ENCODE measurements around the gene DYNLL1. TPM values are rescaled to one million over a fixed set of nuclear protein-coding genes. Genes with fewer than 3 reads are reported as not detected.

DYNLL1 gene
- total RNA-seq, 1 donor from 2014 or later: 355 TPM

- TF ChIP-seq, protein P1, sequence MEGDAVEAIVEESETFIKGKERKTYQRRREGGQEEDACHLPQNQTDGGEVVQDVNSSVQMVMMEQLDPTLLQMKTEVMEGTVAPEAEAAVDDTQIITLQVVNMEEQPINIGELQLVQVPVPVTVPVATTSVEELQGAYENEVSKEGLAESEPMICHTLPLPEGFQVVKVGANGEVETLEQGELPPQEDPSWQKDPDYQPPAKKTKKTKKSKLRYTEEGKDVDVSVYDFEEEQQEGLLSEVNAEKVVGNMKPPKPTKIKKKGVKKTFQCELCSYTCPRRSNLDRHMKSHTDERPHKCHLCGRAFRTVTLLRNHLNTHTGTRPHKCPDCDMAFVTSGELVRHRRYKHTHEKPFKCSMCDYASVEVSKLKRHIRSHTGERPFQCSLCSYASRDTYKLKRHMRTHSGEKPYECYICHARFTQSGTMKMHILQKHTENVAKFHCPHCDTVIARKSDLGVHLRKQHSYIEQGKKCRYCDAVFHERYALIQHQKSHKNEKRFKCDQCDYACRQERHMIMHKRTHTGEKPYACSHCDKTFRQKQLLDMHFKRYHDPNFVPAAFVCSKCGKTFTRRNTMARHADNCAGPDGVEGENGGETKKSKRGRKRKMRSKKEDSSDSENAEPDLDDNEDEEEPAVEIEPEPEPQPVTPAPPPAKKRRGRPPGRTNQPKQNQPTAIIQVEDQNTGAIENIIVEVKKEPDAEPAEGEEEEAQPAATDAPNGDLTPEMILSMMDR (IDR thresholded peaks at IDR 0.05): no peak
- TF ChIP-seq EZH2phosphoT487 (IDR thresholded peaks at IDR 0.05) (no peak), EZH2 (IDR thresholded peaks at IDR 0.05) (no peak)
- no peaks in the 10 kb centered on the region for H3K9me3 ChIP-seq (ENCODE audit: low read depth)
- H3K4me1 Mint-ChIP-seq: peaks cover 34% of the 10 kb centered on the region
- no peak for DNase-seq (ENCODE audit: low spot score)
- no peak overlapping the region for H3K27ac Mint-ChIP-seq
- peaks cover 4% of the 10 kb centered on the region for H3K4me1 ChIP-seq
- H3K4me2 ChIP-seq: no peak overlapping the region
- peaks cover 10% of the 10 kb centered on the region for H3K36me3 ChIP-seq
- no peak overlapping the region for H3K27ac ChIP-seq
- no peaks in the 10 kb centered on the region for H3K9me3 Mint-ChIP-seq
- no peaks in the 10 kb centered on the region for H3K27me3 ChIP-seq
- peaks cover 83% of the 10 kb centered on the region for H3K79me2 ChIP-seq (ENCODE audit: low read depth)
- peaks cover 5% of the 10 kb centered on the region for H3K27me3 Mint-ChIP-seq (ENCODE audit: insufficient read depth, low read depth)
- no peak overlapping the region for H2AFZ ChIP-seq (replicated peaks)
- H3K4me3 Mint-ChIP-seq: peak overlapping the region; percentile 91
- H3K36me3 Mint-ChIP-seq: peaks cover 25% of the 10 kb centered on the region
- H3K9ac ChIP-seq: no peak overlapping the region
- H3F3A ChIP-seq (ENCODE audit: low read depth): peaks cover 45% of the 10 kb centered on the region
- no peak overlapping the region for H3K4me3 ChIP-seq
- H4K20me1 ChIP-seq (ENCODE audit: low read depth): peaks cover 63% of the 10 kb centered on the region
These were observed 28.5 kb upstream of the DYNLL1 start for GRCh38 chr12:120467439-120467838.

- peak; percentile 67 for DNase-seq (ENCODE audit: low spot score)
- peaks cover 20% of the 10 kb centered on the region for H3K36me3 Mint-ChIP-seq
- peaks cover 5% of the 10 kb centered on the region for H3K27me3 Mint-ChIP-seq (ENCODE audit: insufficient read depth, low read depth)
- peak overlapping the region; percentile 74 for H3K27ac Mint-ChIP-seq
- peaks cover 78% of the 10 kb centered on the region for H3K79me2 ChIP-seq (ENCODE audit: low read depth)
- H3F3A ChIP-seq (ENCODE audit: low read depth): peaks cover 36% of the 10 kb centered on the region
- H3K4me2 ChIP-seq: peak overlapping the region; percentile 89
- H4K20me1 ChIP-seq (ENCODE audit: low read depth): peaks cover 54% of the 10 kb centered on the region
- H3K4me3 Mint-ChIP-seq: peak overlapping the region; percentile 91
- H3K9me3 ChIP-seq (ENCODE audit: low read depth): no peaks in the 10 kb centered on the region
- H3K27me3 ChIP-seq: no peaks in the 10 kb centered on the region
- peak overlapping the region; percentile 98 for H3K4me3 ChIP-seq
- TF ChIP-seq EZH2 (IDR thresholded peaks at IDR 0.05) (no peak), EZH2phosphoT487 (IDR thresholded peaks at IDR 0.05) (no peak)
- TF ChIP-seq, protein P1 (IDR thresholded peaks at IDR 0.05): no peak
- H3K4me1 Mint-ChIP-seq: peaks cover 37% of the 10 kb centered on the region
- no peak overlapping the region for H2AFZ ChIP-seq (replicated peaks)
- no peaks in the 10 kb centered on the region for H3K9me3 Mint-ChIP-seq
- H3K27ac ChIP-seq: peak overlapping the region; percentile 32
- H3K4me1 ChIP-seq: peaks cover 4% of the 10 kb centered on the region
- peak overlapping the region; percentile 83 for H3K9ac ChIP-seq
- peaks cover 6% of the 10 kb centered on the region for H3K36me3 ChIP-seq
These were observed 27.5 kb upstream of the DYNLL1 start for GRCh38 chr12:120468325-120468820.

DNA sequence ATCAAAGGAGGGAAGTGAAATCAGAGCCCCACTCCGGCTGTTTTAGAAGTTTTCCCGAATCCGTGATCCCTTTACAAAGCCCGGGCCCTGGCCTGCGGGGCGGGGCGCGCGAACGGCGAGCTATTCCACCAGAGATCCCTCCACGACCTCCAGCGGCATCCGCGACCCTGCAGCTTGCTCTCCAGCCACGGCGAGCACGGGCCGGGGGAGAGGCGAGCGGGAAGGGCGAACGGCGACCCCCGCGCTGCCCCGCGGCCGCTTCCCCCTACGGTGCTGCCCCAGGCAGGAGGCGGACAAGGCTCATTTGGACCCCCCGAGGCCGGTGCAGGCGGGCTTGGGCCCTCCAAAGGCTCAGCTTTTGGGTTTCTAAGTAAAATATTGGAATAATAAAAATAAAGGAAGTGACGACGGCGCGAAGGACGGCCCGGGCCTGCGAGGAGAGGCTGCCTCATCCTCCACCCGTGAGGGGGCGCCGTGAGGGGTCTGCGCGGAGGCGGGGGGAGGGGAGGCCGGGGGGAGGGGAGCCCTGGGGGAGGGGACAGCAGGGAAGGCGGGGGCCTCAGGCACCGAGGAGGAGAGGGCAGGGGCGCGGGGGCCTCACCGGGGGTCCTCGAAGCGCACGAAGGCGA lies 27.0 kb upstream of the DYNLL1 start:
- Mint-ChIP-seq H3K36me3 (peaks cover 17% of the 10 kb centered on the region), H3K9me3 (no peaks in the 10 kb centered on the region), H3K4me3 (peak overlapping the region; percentile 91), H3K27ac (peak overlapping the region; percentile 74), H3K4me1 (peaks cover 41% of the 10 kb centered on the region), H3K27me3 (ENCODE audit: insufficient read depth, low read depth) (peaks cover 4% of the 10 kb centered on the region)
- peak overlapping the region; percentile 83 for H3K9ac ChIP-seq
- TF ChIP-seq EZH2phosphoT487 (IDR thresholded peaks at IDR 0.05): no peak
- no peak for TF ChIP-seq EZH2 (IDR thresholded peaks at IDR 0.05)
- TF ChIP-seq, protein P1 (IDR thresholded peaks at IDR 0.05): peak; percentile 23
- H3K9me3 ChIP-seq (ENCODE audit: low read depth): no peaks in the 10 kb centered on the region
- DNase-seq (ENCODE audit: low spot score): no peak
- peaks cover 30% of the 10 kb centered on the region for H3F3A ChIP-seq (ENCODE audit: low read depth)
- H3K36me3 ChIP-seq: peaks cover 6% of the 10 kb centered on the region
- no peak overlapping the region for H2AFZ ChIP-seq (replicated peaks)
- peak overlapping the region; percentile 98 for H3K4me3 ChIP-seq
- H3K27me3 ChIP-seq: no peaks in the 10 kb centered on the region
- H3K79me2 ChIP-seq (ENCODE audit: low read depth): peaks cover 75% of the 10 kb centered on the region
- H3K4me2 ChIP-seq: peak overlapping the region; percentile 89
- peaks cover 49% of the 10 kb centered on the region for H4K20me1 ChIP-seq (ENCODE audit: low read depth)
- H3K27ac ChIP-seq: peak overlapping the region; percentile 32
- H3K4me1 ChIP-seq: peaks cover 4% of the 10 kb centered on the region

Data from neural progenitor cell (in vitro differentiated cells).